Mucosa of descending colon (tissue), 3 donors: Measurements from ENCODE around the gene PCTP. TPM values are rescaled to one million over a fixed set of nuclear protein-coding genes. Genes with fewer than 3 reads are reported as not detected.

ENCODE experiments used
- ATAC-seq: fragments of 200-7000 bp; cut with Tn5 transposase; one replicate; pipeline ENCODE4 v1.9.1; 2020; ENCODE audit warnings: mild to moderate bottlenecking, moderate library complexity
- DNase-seq, 3 donors: peaks; one replicate each; pipeline ENCODE4 v3.0.0-alpha.2; 2020
- H3K36me3 ChIP-seq: fragments of 200-600 bp; one replicate; pipeline ENCODE4 v1.8.0; 2021; ENCODE audit warnings: low read depth, mild to moderate bottlenecking
- H3K4me1 ChIP-seq: fragments of 200-600 bp; one replicate; pipeline ENCODE4 v1.8.0; 2021; ENCODE audit warnings: low read depth, mild to moderate bottlenecking
- H3K4me3 ChIP-seq: fragments of 200-600 bp; one replicate; pipeline ENCODE4 v1.8.0; 2021; ENCODE audit warnings: mild to moderate bottlenecking
- H3K9me3 ChIP-seq: fragments of 200-600 bp; one replicate; pipeline ENCODE4 v1.8.0; 2021; ENCODE audit warnings: mild to moderate bottlenecking
- CTCF ChIP-seq: fragments of 200-600 bp; IDR thresholded peaks from one replicate; pipeline ENCODE4 v1.8.0; 2022; ENCODE audit warnings: antibody characterized with exemption, mild to moderate bottlenecking
- intact Hi-C, 2 donors: fragments of 100-400 bp; cut with DNase I in 1 of 2; cut with micrococcal nuclease in 1 of 2; formaldehyde crosslinking; loops; one replicate each; pipeline versions ENCODE4 v1.11.0 to v1.11.1; 2022; cut with DNase I, micrococcal nuclease
- total RNA-seq, 3 donors: library from RNA; stranded (reverse); fragmentation: NEBNext Ultra II Directional in 2 of 3; extraction: Animal tissue kit (Norgen Biotek cat#: 25700) in 2 of 3; gene quantifications; one replicate each; pipeline versions ENCODE4 v1.2.1 to v1.2.4, GENCODE V29; 2021 to 2023
- donor health status: DM: no; HTN: no; CAD: no; lungs with moderate emphysema.
- donor health status: DM: no; HTN: no; CAD: no.
- donor health status: DM: no; HTN: yes; CAD: no.

PCTP gene
- total RNA-seq, 3 donors from 2014 or later, result 25.8 to 41.2 (median 28.6) TPM

- TF ChIP-seq CTCF, result no peak
Measured at GRCh38 chr17:55731586-55732250, 19.1 kb upstream of the PCTP start.

GRCh38 chr17:55734128-55734781 is 16.6 kb upstream of the PCTP start:
- no peaks in the 10 kb centered on the region for H3K9me3 ChIP-seq
- H3K4me1 ChIP-seq, result no peaks in the 10 kb centered on the region
- intact Hi-C loops, result no loop called here
- no peak for DNase-seq
- no peak for ATAC-seq
- TF ChIP-seq CTCF, result no peak
- no peak overlapping the region for H3K4me3 ChIP-seq
- H3K36me3 ChIP-seq, result no peaks in the 10 kb centered on the region

More at GRCh38 chr17:55731586-55732250, 19.1 kb upstream of the PCTP start:
- intact Hi-C loops, result no loop called here
- peak in 2 of 3 donors; percentile 26 to 35 for DNase-seq
- H3K36me3 ChIP-seq, result no peaks in the 10 kb centered on the region
- H3K4me1 ChIP-seq, result no peaks in the 10 kb centered on the region
- peak; percentile 67 for ATAC-seq
- no peaks in the 10 kb centered on the region for H3K9me3 ChIP-seq
- no peak overlapping the region for H3K4me3 ChIP-seq

GRCh38 chr17:55735731-55736405 is 15.0 kb upstream of the PCTP start:
- ATAC-seq (peak; percentile 58), DNase-seq (peak in 1 of 3 donors; percentile 65)
- TF ChIP-seq CTCF, result peak; percentile 39
- no peak overlapping the region for H3K4me3 ChIP-seq
- intact Hi-C loops, result no loop called here
- no peaks in the 10 kb centered on the region for H3K4me1 ChIP-seq
- H3K36me3 ChIP-seq, result no peaks in the 10 kb centered on the region
- H3K9me3 ChIP-seq, result no peaks in the 10 kb centered on the region

- Histone ChIP-seq H3K4me1 (no peaks in the 10 kb centered on the region), H3K4me3 (no peak overlapping the region), H3K9me3 (no peaks in the 10 kb centered on the region), H3K36me3 (no peaks in the 10 kb centered on the region)
- TF ChIP-seq CTCF, result no peak
- no peak for ATAC-seq
- intact Hi-C loops, result no loop called here
- no peak for DNase-seq
Measured at GRCh38 chr17:55737976-55738501, 12.8 kb upstream of the PCTP start.

- DNase-seq (no peak), ATAC-seq (no peak)
- Histone ChIP-seq H3K4me3 (no peak overlapping the region), H3K9me3 (no peaks in the 10 kb centered on the region), H3K36me3 (no peaks in the 10 kb centered on the region), H3K4me1 (no peaks in the 10 kb centered on the region)
- intact Hi-C loops, result no loop called here
- no peak for TF ChIP-seq CTCF
Measured at GRCh38 chr17:55740511-55741355, 10.1 kb upstream of the PCTP start.
